HFFc6 (cell line): ENCODE data around the gene UBA1. TPM values are rescaled to one million over a fixed set of nuclear protein-coding genes. Genes with fewer than 3 reads are reported as not detected.

Source experiments
- DNase-seq: peaks from one replicate; pipeline ENCODE4 v3.0.0-alpha.2; 2018
- H3K27ac Mint-ChIP-seq: 2 replicates; pipeline ENCODE4 v1.8.0; 2020; ENCODE audit warnings: mild to moderate bottlenecking, mixed read lengths
- H3K27me3 Mint-ChIP-seq: 2 replicates; pipeline ENCODE4 v1.8.0; 2021; ENCODE audit warnings: mild to moderate bottlenecking, moderate library complexity, mixed read lengths; ENCODE audit not compliant: insufficient read depth
- H3K36me3 Mint-ChIP-seq: 2 replicates; pipeline ENCODE4 v1.8.0; 2021; ENCODE audit warnings: low read depth, mixed read lengths
- H3K4me1 Mint-ChIP-seq: 2 replicates; pipeline ENCODE4 v1.8.0; 2020; ENCODE audit warnings: low read depth, mixed read lengths
- H3K4me3 Mint-ChIP-seq: 2 replicates; pipeline ENCODE4 v1.8.0; 2020; ENCODE audit warnings: mild to moderate bottlenecking, moderate library complexity, mixed read lengths
- H3K9me3 Mint-ChIP-seq: 2 replicates; pipeline ENCODE4 v1.8.0; 2020; ENCODE audit warnings: mild to moderate bottlenecking, mixed read lengths
- total RNA-seq, 6 experiments: library from RNA; stranded (reverse); fragmentation: NEBNext Ultra II Directional; extraction: Animal tissue kit (Norgen Biotek cat#: 25700); gene quantifications; 2 replicates in 1 of 6; 3 replicates in 5 of 6; pipeline ENCODE4 v1.2.3, GENCODE V29; 2021
- TF ChIP-seq, protein P1 (sequence below): fragments of 200-600 bp; sonication (generic); IDR thresholded peaks from 2 replicates; pipeline ENCODE4 v1.5.0; 2021; ENCODE audit warnings: antibody characterized with exemption, mild to moderate bottlenecking

UBA1 gene
- total RNA-seq, 6 experiments from 2014 or later = 268 to 291 (median 282) TPM

DNA sequence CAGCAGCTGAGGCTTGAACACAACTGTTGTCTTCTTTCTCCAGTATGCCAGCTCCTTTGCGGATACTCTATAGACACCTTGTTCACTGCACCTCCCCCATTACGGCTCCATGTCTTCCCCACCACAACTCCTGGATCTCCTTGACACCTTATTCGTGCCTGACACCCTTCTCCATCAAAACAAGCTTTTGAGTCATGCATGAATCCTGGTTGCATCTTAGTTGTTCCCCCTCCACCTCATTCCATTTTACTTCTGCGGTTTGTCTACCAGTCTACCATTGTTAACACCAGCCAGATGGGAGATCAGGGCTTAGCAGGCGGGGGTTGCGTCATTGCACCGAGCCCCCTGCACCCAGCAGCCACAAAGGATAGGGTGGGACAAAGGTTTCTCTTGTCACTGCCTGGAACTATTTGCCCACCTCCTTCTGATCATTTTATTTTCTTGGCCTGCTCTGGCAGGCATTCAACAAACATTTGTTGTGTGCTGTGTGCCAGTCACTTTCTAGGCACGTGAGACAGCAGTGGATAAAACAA, 22.8 kb downstream of the UBA1 start:
- no peaks in the 10 kb centered on the region for H3K9me3 Mint-ChIP-seq
- H3K4me1 Mint-ChIP-seq = peaks cover 39% of the 10 kb centered on the region
- H3K36me3 Mint-ChIP-seq = peaks cover 34% of the 10 kb centered on the region; the same call in 1 of the 2 replicates
- TF ChIP-seq, protein P1, sequence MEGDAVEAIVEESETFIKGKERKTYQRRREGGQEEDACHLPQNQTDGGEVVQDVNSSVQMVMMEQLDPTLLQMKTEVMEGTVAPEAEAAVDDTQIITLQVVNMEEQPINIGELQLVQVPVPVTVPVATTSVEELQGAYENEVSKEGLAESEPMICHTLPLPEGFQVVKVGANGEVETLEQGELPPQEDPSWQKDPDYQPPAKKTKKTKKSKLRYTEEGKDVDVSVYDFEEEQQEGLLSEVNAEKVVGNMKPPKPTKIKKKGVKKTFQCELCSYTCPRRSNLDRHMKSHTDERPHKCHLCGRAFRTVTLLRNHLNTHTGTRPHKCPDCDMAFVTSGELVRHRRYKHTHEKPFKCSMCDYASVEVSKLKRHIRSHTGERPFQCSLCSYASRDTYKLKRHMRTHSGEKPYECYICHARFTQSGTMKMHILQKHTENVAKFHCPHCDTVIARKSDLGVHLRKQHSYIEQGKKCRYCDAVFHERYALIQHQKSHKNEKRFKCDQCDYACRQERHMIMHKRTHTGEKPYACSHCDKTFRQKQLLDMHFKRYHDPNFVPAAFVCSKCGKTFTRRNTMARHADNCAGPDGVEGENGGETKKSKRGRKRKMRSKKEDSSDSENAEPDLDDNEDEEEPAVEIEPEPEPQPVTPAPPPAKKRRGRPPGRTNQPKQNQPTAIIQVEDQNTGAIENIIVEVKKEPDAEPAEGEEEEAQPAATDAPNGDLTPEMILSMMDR = no peak
- H3K4me3 Mint-ChIP-seq = peak overlapping the region; percentile 92
- H3K27ac Mint-ChIP-seq = peak overlapping the region; percentile 95
- H3K27me3 Mint-ChIP-seq = peaks cover 13% of the 10 kb centered on the region
- DNase-seq = no peak

DNA sequence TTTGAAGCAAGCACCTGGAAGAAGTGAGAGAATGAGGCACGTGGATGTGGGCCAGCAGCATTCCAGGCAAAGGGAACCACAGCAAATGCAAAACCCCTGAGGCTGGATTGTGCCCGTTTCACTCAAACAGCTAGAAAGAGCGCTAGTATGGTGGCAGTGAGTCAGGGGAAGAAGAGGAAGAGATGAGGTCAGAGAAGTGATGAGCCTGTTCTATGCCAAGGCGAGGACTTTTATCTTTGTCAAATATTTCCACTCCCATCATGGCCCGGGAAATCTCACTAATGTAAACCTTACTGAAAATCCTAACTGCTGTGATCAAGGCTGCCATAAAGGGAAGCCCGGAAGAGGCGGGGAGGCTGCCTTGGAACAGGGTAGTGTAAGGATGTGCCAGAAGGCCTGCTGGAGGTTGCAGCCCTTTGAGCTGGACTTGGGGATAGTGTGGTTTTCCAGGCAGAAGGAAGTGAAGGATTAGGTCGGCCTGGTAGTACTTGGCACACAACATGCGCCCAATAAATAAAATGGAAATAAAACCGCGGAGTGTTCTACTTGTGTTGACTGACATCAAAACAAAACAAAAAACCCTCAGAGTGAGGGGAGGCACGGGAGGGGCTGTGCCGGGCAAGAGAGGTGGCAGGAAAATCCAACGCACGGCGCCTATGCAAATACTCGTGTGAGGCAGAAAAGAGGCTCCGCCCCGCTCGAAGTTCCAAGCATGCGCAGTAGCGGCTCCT, 23.7 kb downstream of the UBA1 start:
- peak; percentile 32 for DNase-seq
- H3K4me1 Mint-ChIP-seq = peaks cover 39% of the 10 kb centered on the region
- no peaks in the 10 kb centered on the region for H3K9me3 Mint-ChIP-seq
- H3K36me3 Mint-ChIP-seq = peaks cover 29% of the 10 kb centered on the region; the same call in 1 of the 2 replicates
- peaks cover 13% of the 10 kb centered on the region for H3K27me3 Mint-ChIP-seq
- TF ChIP-seq, protein P1 = no peak
- H3K27ac Mint-ChIP-seq = peak overlapping the region; percentile 95
- peak overlapping the region; percentile 92 for H3K4me3 Mint-ChIP-seq

- H3K36me3 Mint-ChIP-seq = peaks cover 29% of the 10 kb centered on the region; the same call in 1 of the 2 replicates
- H3K27ac Mint-ChIP-seq = peak overlapping the region; percentile 99
- peaks cover 39% of the 10 kb centered on the region for H3K4me1 Mint-ChIP-seq
- peaks cover 13% of the 10 kb centered on the region for H3K27me3 Mint-ChIP-seq
- H3K4me3 Mint-ChIP-seq = peak overlapping the region; percentile 92
- TF ChIP-seq, protein P1 = no peak
- no peaks in the 10 kb centered on the region for H3K9me3 Mint-ChIP-seq
- DNase-seq = peak; percentile 97
Measured at GRCh38 chrX:47217852-47218279, 24.2 kb downstream of the UBA1 start.

- Mint-ChIP-seq H3K36me3 (peaks cover 29% of the 10 kb centered on the region; the same call in 1 of the 2 replicates), H3K27ac (peak within 1 kb of the TSS; percentile 99), H3K4me1 (peaks cover 39% of the 10 kb centered on the region), H3K27me3 (peaks cover 13% of the 10 kb centered on the region), H3K9me3 (no peaks in the 10 kb centered on the region), H3K4me3 (peak within 1 kb of the TSS; percentile 97)
- peak; percentile 61 for DNase-seq
- TF ChIP-seq, protein P1 = no peak
Measured at GRCh38 chrX:47218280-47218919, 24.8 kb downstream of the UBA1 start, which contains the start of gene CDK16. TSS of gene CDK16 (plus strand) at chrX:47218681. CDS start at chrX:47223558, 4,877 bp downstream.

DNA sequence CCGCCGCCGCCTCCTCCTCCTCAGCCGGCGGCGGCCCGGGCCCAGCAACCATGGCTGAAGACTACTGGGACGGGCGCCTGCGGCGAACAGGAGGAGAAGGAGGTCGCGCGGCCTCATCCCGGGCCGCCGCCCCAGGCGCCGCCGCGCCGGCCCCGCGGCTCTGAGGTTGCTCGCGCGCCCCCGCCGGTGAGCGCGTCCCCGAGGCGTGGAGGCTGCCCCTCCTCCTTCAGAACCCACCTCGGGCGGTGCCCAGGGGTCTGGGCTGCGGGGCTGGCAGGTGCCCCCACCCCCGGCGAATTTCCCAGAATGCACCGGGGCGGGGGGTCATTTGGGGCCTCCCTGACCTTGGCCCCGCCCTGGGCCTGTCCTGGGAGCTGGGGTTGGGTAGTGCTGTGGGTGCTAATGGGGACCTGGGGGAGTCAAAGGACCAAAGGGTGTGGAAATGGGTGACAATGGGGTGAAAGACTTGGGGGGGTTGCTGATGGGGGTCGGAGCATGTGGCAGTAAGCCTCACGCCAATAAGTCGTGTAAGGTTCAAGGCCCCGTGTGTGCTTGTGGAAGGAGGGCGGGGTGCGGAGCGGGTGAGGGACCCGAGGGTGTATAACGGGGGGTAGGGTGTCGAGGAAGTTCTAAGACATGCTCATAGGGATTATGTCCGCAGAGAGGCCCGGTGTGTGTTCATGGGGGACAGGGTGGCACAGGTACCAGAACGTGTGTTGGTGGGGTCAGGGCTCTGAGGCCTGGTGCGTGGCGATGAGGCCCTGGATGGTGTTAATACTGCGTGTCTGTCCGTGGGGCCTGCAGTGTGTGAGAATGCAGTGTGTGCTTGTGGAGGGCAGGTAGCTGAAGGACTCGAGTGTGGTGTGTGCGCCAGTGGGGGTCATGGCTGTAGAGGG, 25.5 kb downstream of the UBA1 start:
- Mint-ChIP-seq H3K4me1 (peaks cover 39% of the 10 kb centered on the region), H3K9me3 (no peaks in the 10 kb centered on the region), H3K4me3 (peak overlapping the region; percentile 97), H3K27me3 (peaks cover 13% of the 10 kb centered on the region), H3K27ac (peak overlapping the region; percentile 84), H3K36me3 (peaks cover 29% of the 10 kb centered on the region; the same call in 1 of the 2 replicates)
- no peak for DNase-seq
- TF ChIP-seq, protein P1 = no peak
